Measurements from ENCODE around the gene UCK2.

UCK2 gene

DNA sequence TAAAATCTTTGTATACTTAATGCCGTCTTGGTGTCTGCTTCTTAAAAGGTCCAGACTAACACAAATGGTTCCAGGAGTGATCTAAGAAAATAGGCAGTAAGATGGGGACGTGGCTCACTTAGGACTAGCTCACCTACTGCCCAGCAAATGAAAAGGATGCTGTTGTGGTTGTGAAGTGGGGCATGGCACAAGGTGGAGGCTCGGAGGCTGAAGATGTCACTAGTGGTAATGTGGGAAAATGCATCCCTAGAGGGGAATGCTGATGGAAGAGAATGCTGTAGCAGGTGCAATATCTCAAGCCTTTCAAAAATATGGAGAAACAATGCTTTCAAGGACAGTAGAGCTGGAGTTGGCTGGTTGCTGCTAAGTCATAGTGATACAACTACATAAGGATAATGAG is 11.3 kb upstream of the UCK2 start:
- no peak overlapping the region for H2AFZ ChIP-seq
- H3K79me2 ChIP-seq, result no peaks in the 10 kb centered on the region
- H3K4me1 ChIP-seq, result no peaks in the 10 kb centered on the region
- no peak overlapping the region for H3K4me2 ChIP-seq (ENCODE audit: low read length)
- no peaks in the 10 kb centered on the region for H3K36me3 ChIP-seq (ENCODE audit: control insufficient read depth, insufficient read depth, low read length)
- no peak overlapping the region for H3K27ac ChIP-seq
- no peak overlapping the region for H3K9ac ChIP-seq
- H3K4me3 ChIP-seq (ENCODE audit: low read depth, low read length), result no peak overlapping the region
- TF ChIP-seq, protein P1, sequence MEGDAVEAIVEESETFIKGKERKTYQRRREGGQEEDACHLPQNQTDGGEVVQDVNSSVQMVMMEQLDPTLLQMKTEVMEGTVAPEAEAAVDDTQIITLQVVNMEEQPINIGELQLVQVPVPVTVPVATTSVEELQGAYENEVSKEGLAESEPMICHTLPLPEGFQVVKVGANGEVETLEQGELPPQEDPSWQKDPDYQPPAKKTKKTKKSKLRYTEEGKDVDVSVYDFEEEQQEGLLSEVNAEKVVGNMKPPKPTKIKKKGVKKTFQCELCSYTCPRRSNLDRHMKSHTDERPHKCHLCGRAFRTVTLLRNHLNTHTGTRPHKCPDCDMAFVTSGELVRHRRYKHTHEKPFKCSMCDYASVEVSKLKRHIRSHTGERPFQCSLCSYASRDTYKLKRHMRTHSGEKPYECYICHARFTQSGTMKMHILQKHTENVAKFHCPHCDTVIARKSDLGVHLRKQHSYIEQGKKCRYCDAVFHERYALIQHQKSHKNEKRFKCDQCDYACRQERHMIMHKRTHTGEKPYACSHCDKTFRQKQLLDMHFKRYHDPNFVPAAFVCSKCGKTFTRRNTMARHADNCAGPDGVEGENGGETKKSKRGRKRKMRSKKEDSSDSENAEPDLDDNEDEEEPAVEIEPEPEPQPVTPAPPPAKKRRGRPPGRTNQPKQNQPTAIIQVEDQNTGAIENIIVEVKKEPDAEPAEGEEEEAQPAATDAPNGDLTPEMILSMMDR (IDR thresholded peaks at IDR 0.05), result no peak
- no peaks in the 10 kb centered on the region for H3K9me3 ChIP-seq (ENCODE audit: control insufficient read depth, low read length)
- no peaks in the 10 kb centered on the region for H3K27me3 ChIP-seq (ENCODE audit: control insufficient read depth, insufficient read depth, low read length)

DNA sequence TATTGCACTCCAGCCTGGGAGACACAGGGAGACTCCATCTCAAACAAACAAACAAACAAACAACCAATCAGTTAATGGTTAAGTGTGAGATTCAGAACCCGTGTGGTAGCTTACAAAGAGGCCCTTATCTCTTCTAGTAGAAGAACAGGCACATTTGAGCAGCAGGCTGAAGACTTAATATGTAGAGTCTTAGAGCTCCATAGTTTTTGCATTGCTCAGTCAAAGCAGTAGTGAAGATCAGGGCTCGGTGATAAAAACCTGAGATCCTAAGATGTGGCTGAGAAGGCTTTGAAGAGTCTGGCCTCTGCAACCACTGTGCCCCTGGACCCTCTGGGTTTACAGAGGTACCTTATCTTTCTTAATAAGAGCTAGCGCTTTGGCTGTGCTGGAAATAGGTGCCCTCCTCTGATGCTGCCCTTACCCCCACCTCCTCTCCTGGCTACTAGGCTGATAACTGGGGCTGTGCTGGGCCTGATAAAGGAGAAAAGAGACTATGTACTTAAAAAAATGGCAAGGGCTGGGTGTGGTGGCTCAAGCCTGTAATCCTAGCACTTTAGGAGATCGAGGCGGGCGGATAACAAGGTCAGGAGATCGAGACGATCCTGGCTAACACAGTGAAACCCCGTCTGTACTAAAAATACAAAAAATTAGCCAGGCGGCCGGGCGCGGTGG is 10.5 kb upstream of the UCK2 start:
- Histone ChIP-seq H3K4me1 (no peaks in the 10 kb centered on the region), H3K9ac (no peak overlapping the region), H3K27me3 (ENCODE audit: control insufficient read depth, insufficient read depth, low read length) (no peaks in the 10 kb centered on the region), H3K27ac (no peak overlapping the region), H3K79me2 (no peaks in the 10 kb centered on the region), H3K36me3 (ENCODE audit: control insufficient read depth, insufficient read depth, low read length) (no peaks in the 10 kb centered on the region), H3K9me3 (ENCODE audit: control insufficient read depth, low read length) (no peaks in the 10 kb centered on the region), H2AFZ (no peak overlapping the region), H3K4me2 (ENCODE audit: low read length) (no peak overlapping the region), H3K4me3 (ENCODE audit: low read depth, low read length) (no peak overlapping the region)
- TF ChIP-seq, protein P1 (IDR thresholded peaks at IDR 0.05), result no peak

DNA sequence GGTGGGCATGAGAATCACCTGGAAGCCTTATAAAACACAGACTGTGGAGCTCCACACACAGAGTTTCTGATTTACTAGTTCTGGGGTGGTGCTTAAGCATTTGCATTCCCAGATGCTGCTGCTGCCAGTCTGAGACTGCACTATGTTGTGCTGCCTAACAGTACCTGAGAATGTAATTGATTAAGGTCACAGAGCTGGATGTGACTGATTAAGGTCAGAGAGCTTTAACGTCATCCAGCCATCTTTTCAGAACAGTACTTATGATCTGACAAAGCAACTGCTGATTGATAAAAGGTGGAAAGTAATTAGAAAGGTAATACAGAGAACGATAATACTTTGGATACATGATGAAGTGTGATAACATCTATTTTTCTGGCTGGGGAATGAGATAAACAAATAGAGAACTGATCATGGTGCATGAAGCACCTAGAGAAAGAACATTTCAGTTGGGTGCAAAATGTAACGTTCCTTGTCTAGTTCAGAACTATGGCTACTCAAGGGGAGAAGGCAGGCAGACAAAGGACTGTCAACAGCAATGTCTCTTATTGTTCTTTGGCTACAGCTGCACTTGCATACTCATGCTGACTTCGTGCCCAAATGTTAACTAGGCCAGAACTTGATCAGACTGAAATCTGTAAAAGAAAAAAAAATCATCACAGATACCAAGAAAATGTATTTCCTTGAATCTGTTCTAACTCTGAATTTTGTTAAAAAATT is 3.7 kb upstream of the UCK2 start:
- Histone ChIP-seq H3K4me3 (ENCODE audit: low read depth, low read length) (no peak overlapping the region), H3K9me3 (ENCODE audit: control insufficient read depth, low read length) (no peaks in the 10 kb centered on the region), H3K9ac (no peak overlapping the region), H3K4me1 (no peaks in the 10 kb centered on the region), H3K4me2 (ENCODE audit: low read length) (no peak overlapping the region), H3K79me2 (no peaks in the 10 kb centered on the region), H3K27ac (no peak overlapping the region), H3K36me3 (ENCODE audit: control insufficient read depth, insufficient read depth, low read length) (no peaks in the 10 kb centered on the region), H3K27me3 (ENCODE audit: control insufficient read depth, insufficient read depth, low read length) (no peaks in the 10 kb centered on the region), H2AFZ (no peak overlapping the region)
- TF ChIP-seq, protein P1 (IDR thresholded peaks at IDR 0.05), result no peak

DNA sequence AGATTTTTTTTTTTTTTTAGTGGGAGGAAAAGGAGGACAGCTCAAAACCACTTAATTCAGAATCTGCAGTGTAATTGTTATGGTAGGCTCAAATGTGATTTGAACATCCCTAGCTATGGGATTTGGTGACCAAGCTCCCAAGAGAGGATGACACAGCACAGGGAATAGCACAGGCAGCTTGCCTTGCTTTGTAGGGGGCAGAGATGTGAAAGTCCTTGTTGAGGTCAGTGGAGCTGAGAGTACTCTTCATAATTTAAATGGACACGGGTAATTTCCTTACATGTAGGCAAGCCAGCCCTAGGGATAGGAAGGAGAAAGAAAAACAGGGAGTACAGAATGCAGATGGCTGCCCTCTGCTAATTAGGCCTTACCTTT is 3.2 kb upstream of the UCK2 start:
- H3K27me3 ChIP-seq (ENCODE audit: control insufficient read depth, insufficient read depth, low read length), result no peaks in the 10 kb centered on the region
- H2AFZ ChIP-seq, result no peak overlapping the region
- H3K79me2 ChIP-seq, result no peaks in the 10 kb centered on the region
- H3K9ac ChIP-seq, result no peak overlapping the region
- H3K4me2 ChIP-seq (ENCODE audit: low read length), result no peak overlapping the region
- H3K36me3 ChIP-seq (ENCODE audit: control insufficient read depth, insufficient read depth, low read length), result no peaks in the 10 kb centered on the region
- H3K9me3 ChIP-seq (ENCODE audit: control insufficient read depth, low read length), result no peaks in the 10 kb centered on the region
- H3K4me3 ChIP-seq (ENCODE audit: low read depth, low read length), result no peak overlapping the region
- H3K4me1 ChIP-seq, result no peaks in the 10 kb centered on the region
- H3K27ac ChIP-seq, result no peak overlapping the region
- TF ChIP-seq, protein P1 (IDR thresholded peaks at IDR 0.05), result no peak

All from parathyroid adenoma (tissue), 2 donors.